ENCODE data around the gene UBXN4.

The UBXN4 gene

GRCh38 chr2:135829378-135830135 lies 87.9 kb downstream of the UBXN4 start:
- no peak overlapping the region for H3K27ac ChIP-seq

DNA sequence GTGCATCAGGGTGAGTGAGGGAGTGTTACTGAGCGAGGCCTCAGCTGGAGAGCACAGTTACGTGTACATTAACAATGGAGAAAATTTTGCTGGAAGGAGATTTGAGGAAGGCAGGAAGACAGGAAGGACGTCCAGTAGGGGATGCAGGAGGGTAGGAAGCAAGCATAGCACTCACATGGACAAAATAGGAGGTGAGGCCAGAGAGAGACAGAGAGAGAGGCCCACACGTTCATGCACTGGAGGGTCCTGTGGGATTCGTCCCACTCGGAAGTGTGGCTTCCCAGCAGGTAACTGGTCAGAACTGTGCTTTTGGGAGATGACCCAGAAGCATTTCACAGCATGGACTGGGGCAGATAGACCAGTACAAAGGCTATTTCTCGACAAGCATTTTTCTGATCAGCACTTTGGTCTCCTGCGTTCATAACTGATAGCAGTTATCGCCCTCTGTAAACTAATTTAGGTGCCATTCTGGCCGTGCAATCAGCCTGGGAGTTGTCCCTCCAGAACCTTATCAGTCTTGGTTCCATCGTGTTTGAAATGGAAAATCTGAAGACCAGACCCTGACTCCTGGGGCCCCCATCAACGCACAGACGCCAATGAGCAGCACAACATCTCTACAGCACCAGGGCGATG lies 89.6 kb downstream of the UBXN4 start:
- H3K27ac ChIP-seq = no peak overlapping the region
- no peak for TF ChIP-seq ZFX (IDR thresholded peaks at IDR 0.05; ENCODE audit: borderline replicate concordance)
- TF ChIP-seq CTCF (IDR thresholded peaks at IDR 0.05) = no peak

More at GRCh38 chr2:135829378-135830135, 87.9 kb downstream of the UBXN4 start:
- TF ChIP-seq ZFX (IDR thresholded peaks at IDR 0.05; ENCODE audit: borderline replicate concordance) = no peak
- no peak for TF ChIP-seq CTCF (IDR thresholded peaks at IDR 0.05)

- H3K27ac ChIP-seq = no peak overlapping the region
- TF ChIP-seq ZFX (IDR thresholded peaks at IDR 0.05; ENCODE audit: borderline replicate concordance) (no peak), CTCF (IDR thresholded peaks at IDR 0.05) (no peak)
Measured at GRCh38 chr2:135832891-135833290, 91.2 kb downstream of the UBXN4 start.

Data from 22Rv1 (cell line).